ENCODE results near the gene OSBPL10.

Gene OSBPL10

DNA sequence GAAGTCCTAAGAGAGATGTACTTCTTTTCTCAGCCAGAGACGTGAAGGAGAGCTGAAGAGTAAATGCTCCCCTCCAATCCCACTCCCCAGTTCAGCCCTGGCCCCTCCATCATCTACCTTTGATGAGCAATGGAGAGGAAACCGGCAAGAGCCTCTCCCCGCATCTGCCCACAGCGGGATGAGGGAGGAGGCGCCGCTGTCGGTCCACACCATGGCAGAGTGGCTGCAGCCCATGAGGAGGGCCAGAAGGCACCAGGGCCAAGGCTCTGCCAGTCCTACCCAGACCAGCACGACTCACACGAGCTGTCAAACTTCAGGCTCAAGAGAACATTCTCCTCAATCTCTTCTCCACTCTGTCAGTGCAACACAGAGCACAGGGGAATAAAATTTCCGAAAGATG is 129.8 kb downstream of the OSBPL10 start:
- no peak for TF ChIP-seq EZH2phosphoT487 (IDR thresholded peaks at IDR 0.05; ENCODE audit: borderline replicate concordance)
- TF ChIP-seq, protein P1, sequence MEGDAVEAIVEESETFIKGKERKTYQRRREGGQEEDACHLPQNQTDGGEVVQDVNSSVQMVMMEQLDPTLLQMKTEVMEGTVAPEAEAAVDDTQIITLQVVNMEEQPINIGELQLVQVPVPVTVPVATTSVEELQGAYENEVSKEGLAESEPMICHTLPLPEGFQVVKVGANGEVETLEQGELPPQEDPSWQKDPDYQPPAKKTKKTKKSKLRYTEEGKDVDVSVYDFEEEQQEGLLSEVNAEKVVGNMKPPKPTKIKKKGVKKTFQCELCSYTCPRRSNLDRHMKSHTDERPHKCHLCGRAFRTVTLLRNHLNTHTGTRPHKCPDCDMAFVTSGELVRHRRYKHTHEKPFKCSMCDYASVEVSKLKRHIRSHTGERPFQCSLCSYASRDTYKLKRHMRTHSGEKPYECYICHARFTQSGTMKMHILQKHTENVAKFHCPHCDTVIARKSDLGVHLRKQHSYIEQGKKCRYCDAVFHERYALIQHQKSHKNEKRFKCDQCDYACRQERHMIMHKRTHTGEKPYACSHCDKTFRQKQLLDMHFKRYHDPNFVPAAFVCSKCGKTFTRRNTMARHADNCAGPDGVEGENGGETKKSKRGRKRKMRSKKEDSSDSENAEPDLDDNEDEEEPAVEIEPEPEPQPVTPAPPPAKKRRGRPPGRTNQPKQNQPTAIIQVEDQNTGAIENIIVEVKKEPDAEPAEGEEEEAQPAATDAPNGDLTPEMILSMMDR (conservative IDR thresholded peaks at IDR 0.05; ENCODE audit: low read length) = no peak
- no peaks in the 10 kb centered on the region for H3K9me3 ChIP-seq (ENCODE audit: insufficient read depth, low read depth, low read length)
- no peaks in the 10 kb centered on the region for H3K9me2 ChIP-seq (replicated peaks; ENCODE audit: low read depth, low read length)
- no peaks in the 10 kb centered on the region for H3F3A ChIP-seq (ENCODE audit: low read depth)
- no peaks in the 10 kb centered on the region for H3K27me3 ChIP-seq (ENCODE audit: insufficient read depth, low read length, poor library complexity, severe bottlenecking)
- H3K4me2 ChIP-seq (ENCODE audit: low read depth, low read length, poor library complexity, severe bottlenecking) = no peak overlapping the region
- no peak overlapping the region for H3K4me3 ChIP-seq (ENCODE audit: low read length, poor library complexity, severe bottlenecking)
- H2AFZ ChIP-seq (ENCODE audit: low read length) = no peak overlapping the region
- no peaks in the 10 kb centered on the region for H3K79me2 ChIP-seq (ENCODE audit: insufficient read depth, low read length)
- H4K20me1 ChIP-seq (ENCODE audit: insufficient read depth, low read length, poor library complexity, severe bottlenecking) = no peaks in the 10 kb centered on the region
- H3K9ac ChIP-seq (ENCODE audit: low read depth, low read length, poor library complexity, severe bottlenecking) = no peak overlapping the region
- H3K4me1 ChIP-seq (ENCODE audit: insufficient read depth, low read length, poor library complexity, severe bottlenecking) = no peaks in the 10 kb centered on the region
- H3K36me3 ChIP-seq (ENCODE audit: insufficient read depth, low read length) = no peaks in the 10 kb centered on the region

DNA sequence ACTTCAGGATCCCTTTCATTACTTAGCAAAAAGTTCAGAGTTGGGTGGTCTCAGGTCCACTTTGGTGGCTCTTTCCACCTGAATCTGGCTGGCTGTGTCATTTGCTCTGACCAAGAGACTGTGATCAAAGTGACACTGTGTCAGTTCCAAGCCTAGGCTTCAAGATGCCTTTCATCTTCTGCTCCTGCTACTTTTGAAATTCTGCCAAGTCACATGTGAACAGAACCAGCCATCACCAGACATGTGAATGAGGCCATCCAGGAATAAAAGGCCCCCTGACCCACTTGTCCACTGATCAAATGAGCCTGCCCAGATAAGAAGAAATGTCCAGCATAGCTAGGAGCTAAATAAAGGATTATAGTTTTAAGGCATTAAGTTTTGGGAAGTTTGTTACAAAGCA is 132.2 kb downstream of the OSBPL10 start:
- H3K27me3 ChIP-seq (ENCODE audit: insufficient read depth, low read length, poor library complexity, severe bottlenecking) = no peaks in the 10 kb centered on the region
- no peaks in the 10 kb centered on the region for H3K9me2 ChIP-seq (replicated peaks; ENCODE audit: low read depth, low read length)
- H3K4me3 ChIP-seq (ENCODE audit: low read length, poor library complexity, severe bottlenecking) = no peak overlapping the region
- no peaks in the 10 kb centered on the region for H3K36me3 ChIP-seq (ENCODE audit: insufficient read depth, low read length)
- no peak overlapping the region for H3K4me2 ChIP-seq (ENCODE audit: low read depth, low read length, poor library complexity, severe bottlenecking)
- H2AFZ ChIP-seq (ENCODE audit: low read length) = no peak overlapping the region
- H4K20me1 ChIP-seq (ENCODE audit: insufficient read depth, low read length, poor library complexity, severe bottlenecking) = no peaks in the 10 kb centered on the region
- TF ChIP-seq, protein P1 (conservative IDR thresholded peaks at IDR 0.05; ENCODE audit: low read length) = no peak
- TF ChIP-seq EZH2phosphoT487 (IDR thresholded peaks at IDR 0.05; ENCODE audit: borderline replicate concordance) = no peak
- no peak overlapping the region for H3K9ac ChIP-seq (ENCODE audit: low read depth, low read length, poor library complexity, severe bottlenecking)
- H3K9me3 ChIP-seq (ENCODE audit: insufficient read depth, low read depth, low read length) = no peaks in the 10 kb centered on the region
- H3K79me2 ChIP-seq (ENCODE audit: insufficient read depth, low read length) = no peaks in the 10 kb centered on the region
- no peaks in the 10 kb centered on the region for H3F3A ChIP-seq (ENCODE audit: low read depth)
- no peaks in the 10 kb centered on the region for H3K4me1 ChIP-seq (ENCODE audit: insufficient read depth, low read length, poor library complexity, severe bottlenecking)

DNA sequence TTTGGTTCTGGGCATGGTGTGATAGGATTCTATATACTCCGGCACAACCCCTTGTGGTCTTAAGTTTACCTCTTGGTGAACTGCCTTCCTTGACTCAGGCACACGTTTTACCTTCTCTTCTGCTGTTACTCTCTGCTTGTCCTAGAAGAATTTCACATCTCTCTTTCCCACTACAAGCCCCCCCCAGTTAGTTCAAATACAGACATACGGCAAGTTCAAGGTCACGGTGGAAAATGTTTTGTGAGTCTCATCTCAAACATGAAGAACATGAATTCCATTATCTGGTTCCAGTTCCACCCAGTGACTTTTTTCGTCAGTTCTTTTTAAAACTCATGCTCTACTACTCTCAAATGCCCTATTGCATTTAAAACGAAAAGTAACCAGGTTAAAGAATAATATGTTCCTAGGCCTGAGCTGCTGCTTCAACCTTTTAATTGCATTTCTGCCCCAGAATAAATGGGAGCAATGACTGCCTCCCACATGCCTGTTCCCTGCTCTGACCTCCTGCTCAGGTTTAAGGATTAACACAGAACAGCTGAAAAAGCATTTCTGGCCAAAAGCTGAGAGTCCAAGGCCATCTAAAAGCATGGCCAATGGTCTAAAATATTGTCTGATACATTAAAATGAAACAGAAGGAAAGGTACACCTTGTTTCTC is 132.8 kb downstream of the OSBPL10 start:
- H3K36me3 ChIP-seq (ENCODE audit: insufficient read depth, low read length) = no peaks in the 10 kb centered on the region
- H3K4me1 ChIP-seq (ENCODE audit: insufficient read depth, low read length, poor library complexity, severe bottlenecking) = no peaks in the 10 kb centered on the region
- H3K4me3 ChIP-seq (ENCODE audit: low read length, poor library complexity, severe bottlenecking) = no peak overlapping the region
- H3K9me3 ChIP-seq (ENCODE audit: insufficient read depth, low read depth, low read length) = no peaks in the 10 kb centered on the region
- no peaks in the 10 kb centered on the region for H3F3A ChIP-seq (ENCODE audit: low read depth)
- H4K20me1 ChIP-seq (ENCODE audit: insufficient read depth, low read length, poor library complexity, severe bottlenecking) = no peaks in the 10 kb centered on the region
- H3K9me2 ChIP-seq (replicated peaks; ENCODE audit: low read depth, low read length) = no peaks in the 10 kb centered on the region
- H2AFZ ChIP-seq (ENCODE audit: low read length) = no peak overlapping the region
- H3K79me2 ChIP-seq (ENCODE audit: insufficient read depth, low read length) = no peaks in the 10 kb centered on the region
- H3K4me2 ChIP-seq (ENCODE audit: low read depth, low read length, poor library complexity, severe bottlenecking) = no peak overlapping the region
- no peaks in the 10 kb centered on the region for H3K27me3 ChIP-seq (ENCODE audit: insufficient read depth, low read length, poor library complexity, severe bottlenecking)
- TF ChIP-seq EZH2phosphoT487 (IDR thresholded peaks at IDR 0.05; ENCODE audit: borderline replicate concordance) = no peak
- TF ChIP-seq, protein P1 (conservative IDR thresholded peaks at IDR 0.05; ENCODE audit: low read length) = no peak
- no peak overlapping the region for H3K9ac ChIP-seq (ENCODE audit: low read depth, low read length, poor library complexity, severe bottlenecking)

All from Loucy (cell line).